NT2/D1 (cell line): Measurements from ENCODE around the gene TTC23L.
"Not testable (repeated sequence)": the region's sequence is repeated elsewhere in the genome, so short reads cannot be mapped to it uniquely, and the experiment has no call there.

Source experiments
- SUZ12 ChIP-seq: IDR thresholded peaks from 2 replicates; pipeline ENCODE4 v1.6.1; 2011; ENCODE audit not compliant: insufficient read length, insufficient read depth; ENCODE audit errors: extremely low read depth
- YY1 ChIP-seq: IDR thresholded peaks from 2 replicates; pipeline ENCODE4 v1.6.1; 2011; ENCODE audit not compliant: insufficient read length, insufficient read depth
- ZNF274 ChIP-seq: IDR thresholded peaks from 2 replicates; pipeline ENCODE4 v1.6.1; 2011; ENCODE audit warnings: mild to moderate bottlenecking, low read depth, low read length

DNA sequence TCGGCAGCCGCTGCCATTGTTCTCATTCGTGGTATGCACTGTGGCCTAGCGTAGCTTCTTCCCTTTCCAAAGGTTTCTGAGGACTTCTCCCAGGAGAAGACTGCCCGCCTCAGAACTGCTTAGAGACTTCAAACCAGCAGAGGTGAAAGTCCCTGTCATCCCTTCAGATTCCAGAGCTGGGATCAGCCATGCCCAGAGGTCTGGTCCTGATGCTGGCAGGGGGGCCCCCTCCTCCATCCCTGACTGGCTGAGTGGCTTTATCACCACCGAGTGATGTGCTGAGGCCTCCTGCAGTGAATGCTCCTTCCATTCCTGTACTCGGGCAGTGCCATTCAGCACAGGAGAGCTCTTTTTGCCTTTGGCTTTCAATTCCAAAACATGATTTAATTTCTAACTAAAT lies 8.1 kb upstream of the TTC23L start:
- TF ChIP-seq YY1, SUZ12, ZNF274: not testable (repeated sequence)
